K562 (cell line): ENCODE measurements around the gene CHAT.

Source experiments
- GATAD2B ChIP-seq: fragments of 450-650 bp; IDR thresholded peaks from 2 replicates; pipeline ENCODE4 v1.6.1; 2017; ENCODE audit warnings: mild to moderate bottlenecking, borderline replicate concordance
- HDAC3 ChIP-seq: fragments of 450-650 bp; IDR thresholded peaks from 2 replicates; pipeline ENCODE4 v1.6.1; 2018; ENCODE audit warnings: borderline replicate concordance, mild to moderate bottlenecking, moderate library complexity; ENCODE audit not compliant: partially characterized antibody
- HEY1 ChIP-seq: fragments of 250-450 bp; sonication (Bioruptor Pico); IDR thresholded peaks from 2 replicates; pipeline ENCODE4 v1.5.0; 2020; ENCODE audit warnings: mild to moderate bottlenecking, moderate library complexity, borderline replicate concordance
- POLR2A ChIP-seq: fragments of 450-650 bp; conservative IDR thresholded peaks from 2 replicates; pipeline ENCODE4 v1.6.1; 2016
- RFX1 ChIP-seq: fragments of 450-650 bp; IDR thresholded peaks from 2 replicates; pipeline ENCODE4 v1.6.1; 2016; ENCODE audit warnings: mild to moderate bottlenecking, moderate library complexity
- TCF7L2 ChIP-seq: fragments of 150-350 bp; IDR thresholded peaks from 2 replicates; pipeline ENCODE4 v1.6.1; 2016; ENCODE audit warnings: low read depth, mild to moderate bottlenecking, low read length, moderate library complexity
- ZNF282 ChIP-seq: sonication (generic); formaldehyde crosslinking; IDR thresholded peaks from 2 replicates; pipeline ENCODE4 v1.8.1; 2023; ENCODE audit warnings: missing genetic modification reagents
- ZNF384 ChIP-seq: IDR thresholded peaks from 2 replicates; pipeline ENCODE4 v1.6.1; 2012; ENCODE audit warnings: low read depth, low read length, improper control_type of control experiment
- TF ChIP-seq, protein P1 (sequence below), 3 experiments: IDR thresholded peaks in 2 of 3; conservative IDR thresholded peaks in 1 of 3; 2 replicates each; pipeline ENCODE4 v1.5.1; 2011 to 2012; ENCODE audit warnings: low read length in 3 of 3, mild to moderate bottlenecking in 3 of 3, control low read depth in 2 of 3, improper control_type of control experiment in 1 of 3, inconsistent platforms in 1 of 3, low read depth in 1 of 3, mixed read lengths in 1 of 3, moderate library complexity in 1 of 3; ENCODE audit not compliant: insufficient read depth in 2 of 3

DNA sequence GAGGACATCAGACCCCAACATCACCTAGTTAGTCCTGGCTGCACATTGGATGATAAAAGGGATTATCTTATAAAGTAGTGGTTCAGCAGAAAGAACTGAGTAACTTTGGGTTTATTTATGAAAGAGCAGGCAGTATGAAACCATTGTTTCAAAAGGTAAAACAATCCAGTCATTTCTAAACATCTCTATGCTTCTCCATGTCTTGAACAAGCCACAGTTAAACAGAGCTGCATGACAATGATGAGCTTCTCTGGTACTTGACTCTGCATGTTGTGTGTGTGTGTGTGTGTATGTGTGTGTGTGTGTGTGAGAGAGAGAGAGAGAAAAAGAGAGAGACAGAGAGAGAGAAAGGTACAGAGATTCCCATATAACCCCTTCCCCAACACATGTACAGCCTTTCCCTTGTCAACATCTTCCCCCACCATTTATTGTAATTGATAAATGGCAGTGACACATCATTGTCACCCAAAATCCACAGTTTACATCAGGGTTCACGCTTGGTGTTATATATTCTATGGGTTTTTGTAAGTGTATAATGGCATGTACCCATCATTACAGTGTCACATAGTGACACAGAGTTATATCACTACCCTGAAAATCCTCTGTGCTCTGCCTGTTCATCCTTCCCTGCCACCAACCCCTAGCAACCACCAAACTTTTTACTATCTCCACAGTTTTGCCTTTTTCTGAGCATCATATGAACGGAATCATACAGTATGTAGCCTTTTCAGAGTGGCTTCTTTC is 36.5 kb upstream of the CHAT start:
- TF ChIP-seq, protein P1, sequence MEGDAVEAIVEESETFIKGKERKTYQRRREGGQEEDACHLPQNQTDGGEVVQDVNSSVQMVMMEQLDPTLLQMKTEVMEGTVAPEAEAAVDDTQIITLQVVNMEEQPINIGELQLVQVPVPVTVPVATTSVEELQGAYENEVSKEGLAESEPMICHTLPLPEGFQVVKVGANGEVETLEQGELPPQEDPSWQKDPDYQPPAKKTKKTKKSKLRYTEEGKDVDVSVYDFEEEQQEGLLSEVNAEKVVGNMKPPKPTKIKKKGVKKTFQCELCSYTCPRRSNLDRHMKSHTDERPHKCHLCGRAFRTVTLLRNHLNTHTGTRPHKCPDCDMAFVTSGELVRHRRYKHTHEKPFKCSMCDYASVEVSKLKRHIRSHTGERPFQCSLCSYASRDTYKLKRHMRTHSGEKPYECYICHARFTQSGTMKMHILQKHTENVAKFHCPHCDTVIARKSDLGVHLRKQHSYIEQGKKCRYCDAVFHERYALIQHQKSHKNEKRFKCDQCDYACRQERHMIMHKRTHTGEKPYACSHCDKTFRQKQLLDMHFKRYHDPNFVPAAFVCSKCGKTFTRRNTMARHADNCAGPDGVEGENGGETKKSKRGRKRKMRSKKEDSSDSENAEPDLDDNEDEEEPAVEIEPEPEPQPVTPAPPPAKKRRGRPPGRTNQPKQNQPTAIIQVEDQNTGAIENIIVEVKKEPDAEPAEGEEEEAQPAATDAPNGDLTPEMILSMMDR (IDR thresholded peaks at IDR 0.05 in 2 of 3, conservative IDR thresholded peaks at IDR 0.05 in 1 of 3; ENCODE audit: insufficient read depth in 2 of 3, low read depth in 1 of 3, low read length in 3 of 3): no peak
- TF ChIP-seq RFX1 (no peak), ZNF282 (CRISPR knock-in tag) (no peak), ZNF384 (no peak), POLR2A (no peak), TCF7L2 (no peak), HEY1 (CRISPR knock-in tag) (no peak), GATAD2B (no peak), HDAC3 (no peak)
